T follicular helper cell (primary cell): Measurements from ENCODE around the gene LFNG.

Experiments
- DNase-seq: peaks from one replicate; pipeline ENCODE4 v3.0.0-alpha.2; 2020; ENCODE audit warnings: low read depth

The LFNG gene

GRCh38 chr7:2517026-2517425 lies 2.5 kb upstream of the LFNG start:
- no peak for DNase-seq

- no peak for DNase-seq
Measured at GRCh38 chr7:2517678-2518507, 1.7 kb upstream of the LFNG start.

- no peak for DNase-seq
Measured at GRCh38 chr7:2518737-2519118, 846 bp upstream of the LFNG start.

- no peak for DNase-seq
Measured at GRCh38 chr7:2520131-2520760, 672 bp downstream of the LFNG start.

GRCh38 chr7:2520761-2521290 lies 1.3 kb downstream of the LFNG start:
- no peak for DNase-seq

GRCh38 chr7:2521341-2521745 lies 1.8 kb downstream of the LFNG start:
- no peak for DNase-seq

- peak; percentile 52 for DNase-seq
Measured at GRCh38 chr7:2521952-2522591, 2.5 kb downstream of the LFNG start.

- DNase-seq: no peak
Measured at GRCh38 chr7:2522780-2523433, 3.3 kb downstream of the LFNG start.

- DNase-seq: no peak
Measured at GRCh38 chr7:2523461-2523936, 3.9 kb downstream of the LFNG start.

- no peak for DNase-seq
Measured at GRCh38 chr7:2523941-2524807, 4.6 kb downstream of the LFNG start.

- DNase-seq: no peak
Measured at GRCh38 chr7:2524808-2525657, 5.5 kb downstream of the LFNG start.

- no peak for DNase-seq
Measured at GRCh38 chr7:2525658-2526630, 6.4 kb downstream of the LFNG start.

- DNase-seq: no peak
Measured at GRCh38 chr7:2526659-2527504, 7.3 kb downstream of the LFNG start.

GRCh38 chr7:2527505-2528467 lies 8.2 kb downstream of the LFNG start:
- DNase-seq: peak; percentile 39

GRCh38 chr7:2528481-2529095 lies 9.0 kb downstream of the LFNG start:
- no peak for DNase-seq
